GM12891 (cell line): ENCODE measurements around the gene SOWAHA.

Source experiments
- POLR2A ChIP-seq: IDR thresholded peaks from 2 replicates; pipeline ENCODE4 v1.6.1; 2011; ENCODE audit warnings: low read depth, low read length, control low read depth
- POLR2AphosphoS5 ChIP-seq: IDR thresholded peaks from 2 replicates; pipeline ENCODE4 v1.6.1; 2011; ENCODE audit warnings: low read depth, low read length, control low read depth

DNA sequence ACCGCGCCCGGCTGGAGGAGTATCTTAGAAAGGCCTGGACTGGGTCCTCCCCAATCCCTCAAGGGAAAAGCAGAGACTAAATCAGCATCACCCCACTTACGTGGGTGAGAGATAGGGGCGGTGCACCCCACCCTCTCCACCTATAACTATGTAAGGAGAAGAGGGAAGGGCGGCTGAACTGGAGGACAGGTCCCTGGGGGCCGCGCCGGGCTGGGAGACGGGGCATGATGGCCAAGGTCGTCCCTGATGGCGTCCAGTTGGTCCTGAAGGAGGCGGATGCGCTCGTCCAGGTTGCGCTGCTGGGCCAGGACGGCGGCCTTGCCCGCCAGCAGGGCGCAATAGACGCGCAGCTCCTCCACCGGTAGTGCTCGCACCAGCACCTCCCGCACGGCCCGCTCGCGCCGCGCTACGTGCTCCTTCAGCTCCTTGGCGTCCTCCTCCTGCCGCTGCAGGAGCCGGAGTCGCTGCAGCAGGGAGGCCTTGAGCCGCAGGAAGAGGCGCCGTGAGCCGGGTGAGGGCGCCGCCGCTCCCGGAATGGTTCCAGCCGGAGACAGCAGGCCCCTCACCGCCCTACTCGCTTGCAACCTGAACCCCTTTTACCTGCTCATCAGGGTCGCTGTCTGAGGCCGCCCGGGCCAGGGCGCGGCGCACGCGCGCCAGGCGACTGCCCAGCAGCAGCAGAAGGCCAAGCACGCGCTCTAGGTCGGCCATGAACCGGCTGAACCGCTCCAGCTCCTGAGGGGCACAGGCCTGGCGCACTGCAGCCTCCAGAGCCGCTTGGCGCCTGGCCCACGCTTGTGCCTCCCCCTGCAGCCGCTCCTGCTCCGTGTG, 9.8 kb downstream of the SOWAHA start:
- no peak for TF ChIP-seq POLR2A
- TF ChIP-seq POLR2AphosphoS5, result no peak
